ENCODE results near the gene ARMC2. TPM values are rescaled to one million over a fixed set of nuclear protein-coding genes. Genes with fewer than 3 reads are reported as not detected.

ARMC2 gene
- total RNA-seq, 1 experiment from 2014 or later, result 1.1 TPM

GRCh38 chr6:108996208-108996607 is 148.0 kb downstream of the ARMC2 start:
- H3K4me1 ChIP-seq (ENCODE audit: insufficient read depth, low read length), result peaks cover 17% of the 10 kb centered on the region
- BruUV-seq (replicated peaks), result no TSS peak
- no peak overlapping the region for H3K9ac ChIP-seq (ENCODE audit: low read length)
- no peak overlapping the region for H2AFZ ChIP-seq (ENCODE audit: low read length)
- no peaks in the 10 kb centered on the region for H4K20me1 ChIP-seq (ENCODE audit: low read length)
- POLR2A ChIA-PET (ENCODE audit: unreplicated experiment), result interaction anchor here (0.6 kb wide), 2 partner anchors 136 to 444 kb away, joined by 3 to 4 read pairs; partner anchors contain the start of genes PPIL6 and SMPD2
- CTCF ChIA-PET, result interaction anchor here (0.6 kb wide), 1 partner anchor 16 kb away, joined by 3 read pairs; no protein-coding TSS in a partner anchor
- H3K9me2 ChIP-seq (replicated peaks; ENCODE audit: low read length), result no peaks in the 10 kb centered on the region
- H3F3A ChIP-seq (ENCODE audit: low read length, unreplicated experiment), result no peaks in the 10 kb centered on the region
- intact Hi-C loops (cut with micrococcal nuclease), result no loop called here
- no peaks in the 10 kb centered on the region for H3K36me3 ChIP-seq (ENCODE audit: low read depth, low read length)
- ATAC-seq (peak; percentile 63), DNase-seq (peak; percentile 44)
- H3K4me3 ChIP-seq (ENCODE audit: low read length), result no peak overlapping the region
- no peak overlapping the region for H3K27ac ChIP-seq (ENCODE audit: low read length)
- no peaks in the 10 kb centered on the region for H3K79me2 ChIP-seq (ENCODE audit: low read length)
- no peaks in the 10 kb centered on the region for H3K27me3 ChIP-seq (ENCODE audit: low read length)
- peak overlapping the region; percentile 27 for H3K4me2 ChIP-seq (ENCODE audit: low read length)
- H3K9me3 ChIP-seq (ENCODE audit: low read length), result no peaks in the 10 kb centered on the region
- no peak for TF ChIP-seq EZH2phosphoT487 (IDR thresholded peaks at IDR 0.05; ENCODE audit: borderline replicate concordance, low read length)
- TF ChIP-seq EZH2 (IDR thresholded peaks at IDR 0.05; ENCODE audit: low read length, unreplicated experiment), result no peak
- TF ChIP-seq CTCF (conservative IDR thresholded peaks at IDR 0.05; ENCODE audit: low read depth, low read length), result no peak

- H3K9me2 ChIP-seq (replicated peaks; ENCODE audit: low read length), result no peaks in the 10 kb centered on the region
- H3K9ac ChIP-seq (ENCODE audit: low read length), result no peak overlapping the region
- H3K27ac ChIP-seq (ENCODE audit: low read length), result no peak overlapping the region
- intact Hi-C loops (cut with micrococcal nuclease), result no loop called here
- no peaks in the 10 kb centered on the region for H3K36me3 ChIP-seq (ENCODE audit: low read depth, low read length)
- ATAC-seq (no peak), DNase-seq (no peak)
- H3K4me2 ChIP-seq (ENCODE audit: low read length), result no peak overlapping the region
- H3K9me3 ChIP-seq (ENCODE audit: low read length), result no peaks in the 10 kb centered on the region
- BruUV-seq (replicated peaks), result no TSS peak
- H3K4me1 ChIP-seq (ENCODE audit: insufficient read depth, low read length), result peaks cover 17% of the 10 kb centered on the region
- no peak overlapping the region for H3K4me3 ChIP-seq (ENCODE audit: low read length)
- no peak overlapping the region for H2AFZ ChIP-seq (ENCODE audit: low read length)
- no peaks in the 10 kb centered on the region for H4K20me1 ChIP-seq (ENCODE audit: low read length)
- POLR2A ChIA-PET (ENCODE audit: unreplicated experiment), result no interaction called here
- no peak for TF ChIP-seq EZH2 (IDR thresholded peaks at IDR 0.05; ENCODE audit: low read length, unreplicated experiment)
- no peak for TF ChIP-seq EZH2phosphoT487 (IDR thresholded peaks at IDR 0.05; ENCODE audit: borderline replicate concordance, low read length)
- TF ChIP-seq CTCF (conservative IDR thresholded peaks at IDR 0.05; ENCODE audit: low read depth, low read length), result no peak
- CTCF ChIA-PET, result no interaction called here
- no peaks in the 10 kb centered on the region for H3F3A ChIP-seq (ENCODE audit: low read length, unreplicated experiment)
- no peaks in the 10 kb centered on the region for H3K79me2 ChIP-seq (ENCODE audit: low read length)
- no peaks in the 10 kb centered on the region for H3K27me3 ChIP-seq (ENCODE audit: low read length)
These were observed 150.3 kb downstream of the ARMC2 start for GRCh38 chr6:108998485-108998884.

- H3K4me1 ChIP-seq (ENCODE audit: insufficient read depth, low read length), result peaks cover 17% of the 10 kb centered on the region
- DNase-seq, result no peak
- H3K4me3 ChIP-seq (ENCODE audit: low read length), result no peak overlapping the region
- no peak overlapping the region for H3K4me2 ChIP-seq (ENCODE audit: low read length)
- ChIA-PET CTCF (no interaction called here), POLR2A (ENCODE audit: unreplicated experiment) (no interaction called here)
- no peaks in the 10 kb centered on the region for H4K20me1 ChIP-seq (ENCODE audit: low read length)
- no peaks in the 10 kb centered on the region for H3K36me3 ChIP-seq (ENCODE audit: low read depth, low read length)
- H3K79me2 ChIP-seq (ENCODE audit: low read length), result no peaks in the 10 kb centered on the region
- no peak overlapping the region for H3K9ac ChIP-seq (ENCODE audit: low read length)
- H3K27me3 ChIP-seq (ENCODE audit: low read length), result no peaks in the 10 kb centered on the region
- intact Hi-C loops (cut with micrococcal nuclease), result loop anchor here (1.0 kb wide), 1 partner anchor 9 kb away; no protein-coding TSS in a partner anchor
- H3K27ac ChIP-seq (ENCODE audit: low read length), result no peak overlapping the region
- H3K9me2 ChIP-seq (replicated peaks; ENCODE audit: low read length), result no peaks in the 10 kb centered on the region
- H2AFZ ChIP-seq (ENCODE audit: low read length), result no peak overlapping the region
- BruUV-seq (replicated peaks), result no TSS peak
- TF ChIP-seq EZH2phosphoT487 (IDR thresholded peaks at IDR 0.05; ENCODE audit: borderline replicate concordance, low read length) (no peak), EZH2 (IDR thresholded peaks at IDR 0.05; ENCODE audit: low read length, unreplicated experiment) (no peak), CTCF (conservative IDR thresholded peaks at IDR 0.05; ENCODE audit: low read depth, low read length) (no peak)
- ATAC-seq, result no peak
- no peaks in the 10 kb centered on the region for H3K9me3 ChIP-seq (ENCODE audit: low read length)
- no peaks in the 10 kb centered on the region for H3F3A ChIP-seq (ENCODE audit: low read length, unreplicated experiment)
These were observed 151.2 kb downstream of the ARMC2 start for GRCh38 chr6:108999428-108999827.
